PC-9 (cell line): ENCODE data around the gene NDUFC1. TPM values are rescaled to one million over a fixed set of nuclear protein-coding genes. Genes with fewer than 3 reads are reported as not detected.
A peak's percentile ranks its signal among the peaks of the same experiment; 100 is the strongest.

Experiments
- BruUV-seq: library from RNA; stranded (reverse); fragments of 400-500 nt; replicated peaks from 2 replicates; lab custom pipeline; 2021; lab: Mats Ljungman, UMichigan
- CTCF ChIA-PET: fragments of 300-600 bp; sonication (Branson Sonifier 250); formaldehyde crosslinking; loops from one replicate; lab custom pipeline; 2022; ENCODE audit warnings: antibody characterized with exemption; lab: Charles Lee
- POLR2A ChIA-PET: fragments of 300-600 bp; sonication (Branson Sonifier 250); formaldehyde crosslinking; loops from one replicate; lab custom pipeline; 2022; ENCODE audit warnings: antibody characterized with exemption; ENCODE audit not compliant: unreplicated experiment; lab: Charles Lee
- DNase-seq, 2 experiments: peaks; one replicate each; pipeline versions ENCODE4 v3.0.0 to v3.0.0-alpha.2; 2015 to 2022; ENCODE audit warnings: mixed read lengths in 1 of 2
- H2AFZ ChIP-seq: fragments of 200-600 bp; sonication (generic); 2 replicates; pipeline ENCODE4 v1.8.1; 2017; ENCODE audit warnings: antibody characterized with exemption
- H3F3A ChIP-seq: fragments of 200-600 bp; sonication (generic); 2 replicates; pipeline ENCODE4 v1.8.1; 2017; ENCODE audit warnings: antibody characterized with exemption, mild to moderate bottlenecking, low read depth; ENCODE audit not compliant: insufficient read depth
- H3K27ac ChIP-seq: fragments of 200-600 bp; sonication (generic); 2 replicates; pipeline ENCODE4 v1.6.1; 2016; ENCODE audit warnings: mixed run types
- H3K27me3 ChIP-seq: fragments of 200-600 bp; sonication (generic); 2 replicates; pipeline ENCODE4 v1.6.1; 2016; ENCODE audit warnings: low read depth, mixed run types; ENCODE audit not compliant: insufficient read depth
- H3K36me3 ChIP-seq: fragments of 200-600 bp; sonication (generic); 2 replicates; pipeline ENCODE4 v1.6.1; 2016; ENCODE audit warnings: low read depth, mixed run types
- H3K4me1 ChIP-seq: fragments of 200-600 bp; sonication (generic); replicated peaks from 2 replicates; pipeline ENCODE4 v1.6.1; 2016; ENCODE audit warnings: mixed run types; ENCODE audit not compliant: insufficient read depth
- H3K4me2 ChIP-seq: fragments of 200-600 bp; sonication (generic); 2 replicates; pipeline ENCODE4 v1.6.1; 2017; ENCODE audit warnings: mixed run types
- H3K4me3 ChIP-seq: fragments of 200-600 bp; sonication (generic); 2 replicates; pipeline ENCODE4 v1.6.1; 2016; ENCODE audit warnings: mixed run types
- H3K79me2 ChIP-seq: fragments of 200-600 bp; sonication (generic); 2 replicates; pipeline ENCODE4 v1.6.1; 2017; ENCODE audit warnings: low read depth, mixed run types
- H3K9me2 ChIP-seq: fragments of 200-600 bp; sonication (generic); 2 replicates; pipeline ENCODE4 v1.8.1; 2017; ENCODE audit warnings: mild to moderate bottlenecking; ENCODE audit not compliant: insufficient read depth
- H3K9me3 ChIP-seq: fragments of 200-600 bp; sonication (generic); 2 replicates; pipeline ENCODE4 v1.8.1; 2016; ENCODE audit warnings: low read depth; ENCODE audit not compliant: insufficient read depth
- H4K20me1 ChIP-seq: fragments of 200-600 bp; sonication (generic); 2 replicates; pipeline ENCODE4 v1.8.1; 2017; ENCODE audit not compliant: insufficient read depth
- CTCF ChIP-seq: fragments of 200-600 bp; sonication (generic); conservative IDR thresholded peaks from 2 replicates; pipeline ENCODE4 v1.6.1; 2017; ENCODE audit warnings: mixed run types, antibody characterized with exemption, mild to moderate bottlenecking, moderate library complexity
- EZH2 ChIP-seq: fragments of 200-600 bp; sonication (generic); IDR thresholded peaks from 2 replicates; pipeline ENCODE4 v1.8.0; 2017; ENCODE audit warnings: antibody characterized with exemption, low read depth
- intact Hi-C: fragments of 100-400 bp; cut with micrococcal nuclease; formaldehyde crosslinking; loops from one replicate; pipeline ENCODE4 v1.10.0; 2022; ENCODE audit not compliant: unreplicated experiment
- total RNA-seq: library from RNA; stranded (reverse); gene quantifications from 2 replicates; pipeline ENCODE4 v1.2.3, GENCODE V29; 2021

Gene NDUFC1
- total RNA-seq, 1 experiment from 2014 or later: 59.3 TPM

DNA sequence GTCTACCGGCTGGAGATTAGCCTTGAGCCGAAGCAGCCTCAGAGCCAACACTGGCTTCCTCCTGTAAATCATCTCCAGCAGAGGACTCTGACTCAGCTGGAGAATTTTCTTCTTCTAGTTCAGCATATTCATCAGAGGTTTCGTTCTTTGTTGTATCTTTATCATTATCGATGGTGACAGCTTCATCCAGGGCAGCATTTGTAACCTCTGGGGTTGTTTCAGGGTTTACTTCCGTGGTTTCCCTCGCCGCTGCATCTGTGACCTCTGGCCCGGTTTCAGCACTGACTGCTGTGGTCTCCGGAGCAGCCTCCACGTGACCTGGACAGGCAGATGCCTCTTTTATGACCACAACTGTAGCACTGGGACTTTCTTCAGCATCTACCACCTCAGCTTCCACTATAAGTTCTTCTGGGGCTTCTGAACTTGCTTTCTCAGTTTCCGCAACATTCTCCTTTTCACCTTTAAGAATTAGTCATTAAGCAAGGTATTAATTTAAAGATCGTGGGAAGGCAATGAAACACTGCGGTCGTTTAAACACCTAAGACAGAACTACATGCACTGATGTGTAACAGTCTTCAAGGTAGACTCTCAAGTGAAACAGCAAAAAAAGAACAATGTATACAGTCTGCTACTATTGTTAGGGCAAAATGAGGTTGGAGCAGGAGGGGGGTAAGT, 35.6 kb downstream of the NDUFC1 start:
- intact Hi-C loops: no loop called here
- Histone ChIP-seq H3F3A (peaks cover 17% of the 10 kb centered on the region), H4K20me1 (no peaks in the 10 kb centered on the region), H3K9me3 (no peaks in the 10 kb centered on the region), H3K79me2 (no peaks in the 10 kb centered on the region), H2AFZ (peak overlapping the region; percentile 80), H3K4me3 (peak overlapping the region; percentile 56; the same call in 1 of the 2 replicates), H3K9me2 (no peaks in the 10 kb centered on the region), H3K27me3 (no peaks in the 10 kb centered on the region), H3K27ac (peak overlapping the region; percentile 53), H3K36me3 (no peaks in the 10 kb centered on the region), H3K4me2 (peak overlapping the region; percentile 76), H3K4me1 (peaks cover 24% of the 10 kb centered on the region)
- POLR2A ChIA-PET: interaction anchor here (0.7 kb wide), 1 partner anchor 19 kb away, joined by 5 read pairs; no protein-coding TSS in a partner anchor
- CTCF ChIA-PET: no interaction called here
- no peak for TF ChIP-seq EZH2
- no peak for TF ChIP-seq CTCF
- no TSS peak for BruUV-seq
- DNase-seq: peak; percentile 37 to 63

- DNase-seq: no peak
- H3K9me3 ChIP-seq: no peaks in the 10 kb centered on the region
- no peaks in the 10 kb centered on the region for H3K79me2 ChIP-seq
- H3K27me3 ChIP-seq: no peaks in the 10 kb centered on the region
- H3K4me2 ChIP-seq: peak overlapping the region; percentile 76
- BruUV-seq: no TSS peak
- no peak for TF ChIP-seq CTCF
- no peak for TF ChIP-seq EZH2
- intact Hi-C loops: no loop called here
- no peaks in the 10 kb centered on the region for H3K9me2 ChIP-seq
- peak overlapping the region; percentile 53 for H3K27ac ChIP-seq
- peaks cover 17% of the 10 kb centered on the region for H3F3A ChIP-seq
- H3K4me3 ChIP-seq: peak overlapping the region; percentile 56
- ChIA-PET POLR2A (no interaction called here), CTCF (no interaction called here)
- H3K4me1 ChIP-seq: peaks cover 24% of the 10 kb centered on the region
- H2AFZ ChIP-seq: peak overlapping the region; percentile 80
- no peaks in the 10 kb centered on the region for H3K36me3 ChIP-seq
- H4K20me1 ChIP-seq: no peaks in the 10 kb centered on the region
Measured at GRCh38 chr4:139266208-139266582, 36.1 kb downstream of the NDUFC1 start.

GRCh38 chr4:139265654-139266053, 36.6 kb downstream of the NDUFC1 start:
- Histone ChIP-seq H3K36me3 (no peaks in the 10 kb centered on the region), H3F3A (peaks cover 17% of the 10 kb centered on the region), H2AFZ (0 out of 2 replicates have a peak overlapping the region, but pooled peaks have one; percentile 44), H3K79me2 (no peaks in the 10 kb centered on the region), H3K9me2 (no peaks in the 10 kb centered on the region), H3K9me3 (no peaks in the 10 kb centered on the region), H3K4me2 (peak overlapping the region; percentile 76), H3K4me3 (peak overlapping the region; percentile 56; the same call in 1 of the 2 replicates), H3K27ac (peak overlapping the region; percentile 53), H4K20me1 (no peaks in the 10 kb centered on the region), H3K4me1 (peaks cover 24% of the 10 kb centered on the region), H3K27me3 (no peaks in the 10 kb centered on the region)
- POLR2A ChIA-PET: no interaction called here
- BruUV-seq: no TSS peak
- TF ChIP-seq CTCF (no peak), EZH2 (no peak)
- CTCF ChIA-PET: no interaction called here
- intact Hi-C loops: no loop called here
- no peak for DNase-seq
